HepG2 (cell line): ENCODE data around the gene POLR1E. TPM values are rescaled to one million over a fixed set of nuclear protein-coding genes. Genes with fewer than 3 reads are reported as not detected.

Source experiments
- ATAC-seq: fragments of 200-7000 bp; cut with Tn5 transposase; 3 replicates; pipeline ENCODE4 v1.9.1; 2020; ENCODE audit warnings: mild to moderate bottlenecking, moderate library complexity
- BruUV-seq: library from RNA; stranded (reverse); fragments of 400-500 nt; replicated peaks from 2 replicates; lab custom pipeline; 2021; lab: Mats Ljungman, UMichigan
- CTCF ChIA-PET: fragments of 300-600 bp; formaldehyde crosslinking; extraction: SDS; loops from one replicate; lab custom pipeline; 2021; ENCODE audit warnings: low total read pairs, inconsistent platforms, low intra/inter-chr PET ratio; lab: Yijun Ruan, JAX
- POLR2A ChIA-PET: fragments of 350-600 bp; sonication (Branson Sonifier 250); formaldehyde crosslinking; loops from one replicate; lab custom pipeline; 2020; ENCODE audit warnings: antibody characterized with exemption, inconsistent platforms; lab: Yijun Ruan, JAX
- DNase-seq: peaks from one replicate; pipeline ENCODE4 v3.0.0-alpha.2; 2015; ENCODE audit warnings: low spot score
- FAIRE-seq: peaks from 3 replicates; lab custom pipeline; 2011; peaks lifted over from hg19 to GRCh38; lab: Jason Lieb, UNC
- H2AFZ ChIP-seq: one replicate; pipeline ENCODE4 v1.6.1; 2011; ENCODE audit warnings: low read length, inconsistent platforms
- H3K27ac ChIP-seq: fragments of 300-600 bp; 3 replicates; pipeline ENCODE4 v1.8.0; 2011; ENCODE audit warnings: mixed run types, mild to moderate bottlenecking, mixed read lengths, low read length, inconsistent platforms; ENCODE audit not compliant: insufficient read depth; ENCODE audit errors: extremely low read length
- H3K27me3 ChIP-seq, 2 experiments: fragments of 200-600 bp in 1 of 2; 2 replicates in 1 of 2; 3 replicates in 1 of 2; pipeline versions ENCODE4 v1.6.0 to v1.8.0; 2011; ENCODE audit warnings: low read length in 2 of 2, mild to moderate bottlenecking in 2 of 2, moderate library complexity in 2 of 2, inconsistent platforms in 1 of 2; ENCODE audit not compliant: insufficient read depth in 2 of 2, control insufficient read depth in 1 of 2
- H3K36me3 ChIP-seq, 2 experiments: fragments of 200-600 bp in 1 of 2; replicated peaks in 1 of 2; 2 replicates in 1 of 2; 3 replicates in 1 of 2; pipeline versions ENCODE4 v1.5.1 to v1.8.0; 2011; ENCODE audit warnings: low read length in 2 of 2, inconsistent platforms in 1 of 2; ENCODE audit not compliant: insufficient read depth in 2 of 2, control insufficient read depth in 1 of 2
- H3K4me1 ChIP-seq: 2 replicates; pipeline ENCODE4 v1.5.1; 2012; ENCODE audit warnings: low read length, inconsistent platforms; ENCODE audit not compliant: insufficient read depth
- H3K4me2 ChIP-seq: 2 replicates; pipeline ENCODE4 v1.6.0; 2011; ENCODE audit warnings: low read depth, low read length, inconsistent platforms
- H3K4me3 ChIP-seq, 3 experiments: fragments of 200-600 bp in 1 of 3; sonication (generic), shearing (Covaris generic) in 1 of 3; replicated peaks in 1 of 3; 2 replicates each; pipeline ENCODE4 v1.5.1; 2011 to 2016; ENCODE audit warnings: low read length in 3 of 3, inconsistent platforms in 2 of 3, low read depth in 2 of 3, mild to moderate bottlenecking in 2 of 3, control low read depth in 1 of 3, mixed read lengths in 1 of 3; ENCODE audit not compliant: insufficient read depth in 1 of 3
- H3K79me2 ChIP-seq: one replicate; pipeline ENCODE4 v1.6.1; 2011; ENCODE audit warnings: low read length, inconsistent platforms; ENCODE audit not compliant: insufficient read depth
- H3K9ac ChIP-seq: 2 replicates; pipeline ENCODE4 v1.6.0; 2011; ENCODE audit warnings: mild to moderate bottlenecking, low read depth, low read length, inconsistent platforms; ENCODE audit not compliant: insufficient read depth
- H3K9me3 ChIP-seq: 2 replicates; pipeline ENCODE4 v1.5.1; 2012; ENCODE audit warnings: mild to moderate bottlenecking, low read length
- H4K20me1 ChIP-seq: 2 replicates; pipeline ENCODE4 v1.6.0; 2011; ENCODE audit warnings: inconsistent platforms, mild to moderate bottlenecking, low read length, moderate library complexity; ENCODE audit not compliant: insufficient read depth
- ARID5B ChIP-seq: IDR thresholded peaks from 2 replicates; pipeline ENCODE4 v1.4.0; 2020; ENCODE audit warnings: mild to moderate bottlenecking, missing genetic modification reagents
- ETS1 ChIP-seq: sonication (generic); formaldehyde crosslinking; IDR thresholded peaks from 2 replicates; pipeline ENCODE4 v1.4.0; 2020; ENCODE audit warnings: missing genetic modification reagents
- HNRNPK ChIP-seq: fragments of 200-400 bp; formaldehyde crosslinking; IDR thresholded peaks from 2 replicates; pipeline ENCODE4 v1.6.1; 2018; ENCODE audit warnings: low read length, low read depth, moderate library complexity, mild to moderate bottlenecking; ENCODE audit not compliant: poor library complexity, severe bottlenecking
- KLF6 ChIP-seq: IDR thresholded peaks from 2 replicates; pipeline ENCODE4 v1.8.0; 2016; ENCODE audit warnings: missing biosample characterization, missing genetic modification reagents
- MED13 ChIP-seq: sonication (generic); formaldehyde crosslinking; IDR thresholded peaks from 2 replicates; pipeline ENCODE4 v1.5.0; 2020; ENCODE audit warnings: missing genetic modification reagents
- PHF21A ChIP-seq: sonication (generic); formaldehyde crosslinking; IDR thresholded peaks from 2 replicates; pipeline ENCODE4 v1.5.0; 2020; ENCODE audit warnings: mild to moderate bottlenecking, missing genetic modification reagents
- POLR2A ChIP-seq, 2 experiments: IDR thresholded peaks; 2 replicates each; pipeline ENCODE4 v1.6.1; 2011; ENCODE audit warnings: low read depth in 2 of 2, low read length in 2 of 2, mild to moderate bottlenecking in 1 of 2, moderate library complexity in 1 of 2; ENCODE audit not compliant: insufficient read depth in 1 of 2
- REXO4 ChIP-seq: sonication (generic); formaldehyde crosslinking; IDR thresholded peaks from 2 replicates; pipeline ENCODE4 v1.8.0; 2022; ENCODE audit warnings: missing genetic modification reagents, mild to moderate bottlenecking, borderline replicate concordance
- SIX4 ChIP-seq: sonication (generic); formaldehyde crosslinking; IDR thresholded peaks from 2 replicates; pipeline ENCODE4 v1.4.0; 2020; ENCODE audit warnings: missing genetic modification reagents
- SMAD1 ChIP-seq: sonication (generic); formaldehyde crosslinking; IDR thresholded peaks from 2 replicates; pipeline ENCODE4 v1.4.0; 2020; ENCODE audit warnings: missing genetic modification reagents, low read depth, mild to moderate bottlenecking, borderline replicate concordance
- SOX13 ChIP-seq, 3 experiments: fragments of 450-650 bp in 1 of 3; sonication (generic) in 1 of 3; formaldehyde crosslinking in 1 of 3; IDR thresholded peaks in 2 of 3; conservative IDR thresholded peaks in 1 of 3; 2 replicates each; pipeline versions ENCODE4 v1.5.0 to v1.6.1; 2016 to 2020; ENCODE audit warnings: antibody characterized with exemption in 1 of 3, mild to moderate bottlenecking in 1 of 3, missing compliant biosample characterization in 1 of 3, missing genetic modification reagents in 1 of 3, moderate library complexity in 1 of 3
- SRSF4 ChIP-seq: fragments of 200-400 bp; formaldehyde crosslinking; IDR thresholded peaks from one replicate; pipeline ENCODE4 v1.6.1; 2018; ENCODE audit warnings: mild to moderate bottlenecking, low read depth, low read length, moderate library complexity; ENCODE audit not compliant: poor library complexity, severe bottlenecking
- TARDBP ChIP-seq: sonication (generic); formaldehyde crosslinking; IDR thresholded peaks from 2 replicates; pipeline ENCODE4 v1.8.0; 2022; ENCODE audit warnings: mild to moderate bottlenecking, missing genetic modification reagents
- TSC22D2 ChIP-seq: sonication (generic); formaldehyde crosslinking; IDR thresholded peaks from 2 replicates; pipeline ENCODE4 v1.5.1; 2020; ENCODE audit warnings: missing genetic modification reagents, mild to moderate bottlenecking, borderline replicate concordance
- U2AF2 ChIP-seq: fragments of 200-400 bp; formaldehyde crosslinking; IDR thresholded peaks from 2 replicates; pipeline ENCODE4 v1.6.1; 2017; ENCODE audit warnings: low read depth, mild to moderate bottlenecking, low read length
- ZMAT3 ChIP-seq: sonication (generic); formaldehyde crosslinking; conservative IDR thresholded peaks from 2 replicates; pipeline ENCODE4 v1.7.0; 2021; ENCODE audit warnings: missing genetic modification reagents
- ZSCAN29 ChIP-seq: sonication (generic); formaldehyde crosslinking; conservative IDR thresholded peaks from 2 replicates; pipeline ENCODE4 v1.4.0; 2020; ENCODE audit warnings: mild to moderate bottlenecking, missing genetic modification reagents
- WGBS: methylation state at CpG from one replicate; pipeline ENCODE4 v1.1.6; 2017; ENCODE audit warnings: low lambda C conversion rate; 5-methylcytosine and 5-hydroxymethylcytosine counted together
- in situ Hi-C: cut with HindIII; loops from 2 replicates; pipeline ENCODE4 v1.10.0; 2017; ENCODE audit warnings: low pct_unique_long_range_greater_than_20kb; ENCODE audit not compliant: extremely low pct_ligation_motif_present
- intact Hi-C: fragments of 100-400 bp; cut with micrococcal nuclease; formaldehyde crosslinking; loops from one replicate; pipeline ENCODE4 v1.10.0; 2022; ENCODE audit not compliant: unreplicated experiment
- polyA plus RNA-seq, 8 experiments: library from polyadenylated mRNA; depleted of rRNA in 3 of 8; stranded (reverse) in 7 of 8; unstranded in 1 of 8; fragments of >200 nt; fragmentation: Illumina TruSeq in 4 of 8; extraction: Trizol in 4 of 8; gene quantifications; 2 replicates each; pipeline versions ENCODE4 v1.2.1 to v1.2.3, GENCODE V29; 2011 to 2016; ENCODE audit warnings: low read depth in 4 of 8, missing spikeins in 1 of 8, mixed read lengths in 1 of 8; ENCODE audit not compliant: insufficient read depth in 1 of 8
- total RNA-seq, 5 experiments: library from RNA; depleted of rRNA; stranded (reverse); fragments of >200 nt; fragmentation: Illumina TruSeq; extraction: Trizol; gene quantifications; 2 replicates each; pipeline ENCODE4 v1.2.3, GENCODE V29; 2016; ENCODE audit warnings: low read depth in 1 of 5
- TF ChIP-seq, protein P1 (sequence below): IDR thresholded peaks from 2 replicates; pipeline ENCODE4 v1.6.1; 2012; ENCODE audit warnings: inconsistent platforms
- TF ChIP-seq, protein P2 (sequence below): IDR thresholded peaks from 2 replicates; pipeline ENCODE4 v1.6.1; 2012; ENCODE audit warnings: low read depth, low read length, improper control_type of control experiment

The POLR1E gene
- total and polyA plus RNA-seq, 2 of the 13 experiments (the other 11 are each of a cell fraction or from before 2014, with no cell fraction given), result 23.0 to 37.8 TPM

DNA sequence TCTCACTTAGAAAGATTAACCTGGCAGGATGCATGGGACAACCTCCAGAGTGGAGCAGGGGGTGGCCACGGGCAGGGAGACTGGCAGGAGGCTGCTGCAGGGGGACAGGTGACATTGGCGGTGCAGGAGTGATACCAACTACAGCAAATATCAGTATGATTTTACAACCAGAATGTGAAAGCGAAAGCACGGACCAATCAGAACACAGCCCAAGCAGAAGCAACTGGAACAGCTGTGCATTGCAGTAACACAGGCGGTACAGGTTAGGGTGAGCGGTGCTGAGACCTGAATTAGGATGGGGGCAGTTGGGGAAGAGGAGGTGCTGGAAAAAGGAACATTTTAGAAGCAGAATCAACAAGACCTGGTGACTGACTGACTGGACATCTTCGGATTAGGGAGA is 29.3 kb downstream of the POLR1E start:
- CTCF ChIA-PET, result no interaction called here
- ATAC-seq, result no peak
- Histone ChIP-seq H3K4me1 (peaks cover 12% of the 10 kb centered on the region), H3K4me2 (no peak overlapping the region), H3K27ac (no peak overlapping the region), H2AFZ (no peak overlapping the region), H4K20me1 (no peaks in the 10 kb centered on the region), H3K79me2 (no peaks in the 10 kb centered on the region), H3K4me3 (no peak overlapping the region), H3K36me3 (no peaks in the 10 kb centered on the region)
- in situ Hi-C loops (loop anchor here (10.0 kb wide), 1 partner anchor 60 kb away; the partner anchor contains the start of gene FBXO10), intact Hi-C loops (no loop called here)
- TF ChIP-seq ZMAT3 (CRISPR knock-in tag), result no peak
- TF ChIP-seq SRSF4, result no peak
- no peak for TF ChIP-seq ZSCAN29 (CRISPR knock-in tag)
- TF ChIP-seq PHF21A (CRISPR knock-in tag), result no peak
- no peak for TF ChIP-seq ETS1 (CRISPR knock-in tag)
- no peak for TF ChIP-seq SOX13 (IDR thresholded peaks at IDR 0.05)
- no peak for TF ChIP-seq SOX13 (CRISPR knock-in tag; conservative IDR thresholded peaks at IDR 0.05 in 1 of 2, IDR thresholded peaks at IDR 0.05 in 1 of 2)
- TF ChIP-seq, protein P1, sequence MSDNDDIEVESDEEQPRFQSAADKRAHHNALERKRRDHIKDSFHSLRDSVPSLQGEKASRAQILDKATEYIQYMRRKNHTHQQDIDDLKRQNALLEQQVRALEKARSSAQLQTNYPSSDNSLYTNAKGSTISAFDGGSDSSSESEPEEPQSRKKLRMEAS, result no peak
- no peak for TF ChIP-seq REXO4
- TF ChIP-seq ARID5B, result no peak
- TF ChIP-seq KLF6 (CRISPR knock-in tag), result no peak
- TF ChIP-seq TARDBP (CRISPR knock-in tag), result no peak
- no peak for TF ChIP-seq HNRNPK
- TF ChIP-seq, protein P2, sequence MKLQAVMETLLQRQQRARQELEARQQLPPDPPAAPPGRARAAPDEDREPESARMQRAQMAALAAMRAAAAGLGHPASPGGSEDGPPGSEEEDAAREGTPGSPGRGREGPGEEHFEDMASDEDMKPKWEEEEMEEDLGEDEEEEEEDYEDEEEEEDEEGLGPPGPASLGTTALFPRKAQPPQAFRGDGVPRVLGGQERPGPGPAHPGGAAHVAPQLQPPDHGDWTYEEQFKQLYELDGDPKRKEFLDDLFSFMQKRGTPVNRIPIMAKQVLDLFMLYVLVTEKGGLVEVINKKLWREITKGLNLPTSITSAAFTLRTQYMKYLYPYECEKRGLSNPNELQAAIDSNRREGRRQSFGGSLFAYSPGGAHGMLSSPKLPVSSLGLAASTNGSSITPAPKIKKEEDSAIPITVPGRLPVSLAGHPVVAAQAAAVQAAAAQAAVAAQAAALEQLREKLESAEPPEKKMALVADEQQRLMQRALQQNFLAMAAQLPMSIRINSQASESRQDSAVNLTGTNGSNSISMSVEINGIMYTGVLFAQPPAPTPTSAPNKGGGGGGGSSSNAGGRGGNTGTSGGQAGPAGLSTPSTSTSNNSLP, result no peak
- no peak for TF ChIP-seq MED13 (CRISPR knock-in tag)
- no peak for TF ChIP-seq SMAD1
- no peak for TF ChIP-seq SIX4
- TF ChIP-seq POLR2A (IDR thresholded peaks at IDR 0.05; ENCODE audit: insufficient read depth in 1 of 2, low read depth in 2 of 2, low read length in 2 of 2), result no peak
- no peak for TF ChIP-seq U2AF2
- no peak for TF ChIP-seq TSC22D2 (CRISPR knock-in tag)
- TF ChIP-seq, all 625 proteins: peak for 0
- FAIRE-seq, result no peak
- Histone ChIP-seq H3K9me3 (no peaks in the 10 kb centered on the region), H3K27me3 (no peaks in the 10 kb centered on the region), H3K9ac (no peak overlapping the region)
- BruUV-seq, result no TSS peak
- WGBS, result 96% methylated on average over 7 of the region's 7 CpGs
- no peak for DNase-seq
- POLR2A ChIA-PET, result no interaction called here
